OCI-LY7 (cell line): ENCODE measurements around the gene PSMC3IP. TPM values are rescaled to one million over a fixed set of nuclear protein-coding genes. Genes with fewer than 3 reads are reported as not detected.

Experiments
- BruUV-seq: library from RNA; stranded (reverse); fragments of 400-500 nt; replicated peaks from 2 replicates; lab custom pipeline; 2021; lab: Mats Ljungman, UMichigan
- CTCF ChIA-PET: fragments of 300-600 bp; sonication (Branson Sonifier 250); formaldehyde crosslinking; loops from one replicate; lab custom pipeline; 2022; ENCODE audit warnings: antibody characterized with exemption; ENCODE audit not compliant: unreplicated experiment; lab: Charles Lee
- POLR2A ChIA-PET: fragments of 300-600 bp; sonication (Branson Sonifier 250); formaldehyde crosslinking; loops from one replicate; lab custom pipeline; 2022; ENCODE audit warnings: antibody characterized with exemption; lab: Charles Lee
- DNase-seq: peaks from one replicate; pipeline ENCODE4 v3.0.0-alpha.2; 2015; ENCODE audit warnings: low spot score
- H2AFZ ChIP-seq: fragments of 200-600 bp; sonication (generic), shearing (Covaris generic); 2 replicates; pipeline ENCODE4 v1.6.1; 2014; ENCODE audit warnings: mild to moderate bottlenecking, antibody characterized with exemption, low read length, moderate library complexity
- H3K27ac ChIP-seq: fragments of 200-600 bp; sonication (generic); 2 replicates; pipeline ENCODE4 v1.5.1; 2014; ENCODE audit warnings: mixed run types, low read depth, mild to moderate bottlenecking, moderate library complexity, low read length, inconsistent platforms; ENCODE audit not compliant: poor library complexity, severe bottlenecking
- H3K36me3 ChIP-seq: fragments of 200-600 bp; sonication (generic); 2 replicates; pipeline ENCODE4 v1.6.1; 2014; ENCODE audit warnings: mild to moderate bottlenecking, antibody characterized with exemption, low read length, moderate library complexity, mixed read lengths; ENCODE audit not compliant: insufficient read depth
- H3K4me1 ChIP-seq: fragments of 200-600 bp; sonication (generic); 2 replicates; pipeline ENCODE4 v1.5.1; 2014; ENCODE audit warnings: mild to moderate bottlenecking, low read length; ENCODE audit not compliant: insufficient read depth, poor library complexity, severe bottlenecking
- H3K4me2 ChIP-seq: fragments of 200-600 bp; sonication (generic); 2 replicates; pipeline ENCODE4 v1.6.1; 2014; ENCODE audit warnings: mild to moderate bottlenecking, low read length
- H3K4me3 ChIP-seq: fragments of 200-600 bp; sonication (generic); 2 replicates; pipeline ENCODE4 v1.5.1; 2014; ENCODE audit warnings: mild to moderate bottlenecking, low read depth, low read length; ENCODE audit not compliant: poor library complexity, severe bottlenecking
- H3K79me2 ChIP-seq: fragments of 200-600 bp; sonication (generic); 2 replicates; pipeline ENCODE4 v1.6.1; 2016; ENCODE audit warnings: low read depth, mild to moderate bottlenecking, low read length, moderate library complexity, mixed read lengths; ENCODE audit not compliant: insufficient read depth
- H3K9me2 ChIP-seq: fragments of 200-600 bp; sonication (generic); 2 replicates; pipeline ENCODE4 v1.6.1; 2016; ENCODE audit warnings: mild to moderate bottlenecking, low read length, mixed read lengths; ENCODE audit not compliant: insufficient read depth
- H3K9me3 ChIP-seq: fragments of 200-600 bp; sonication (generic); 2 replicates; pipeline ENCODE4 v1.6.1; 2014; ENCODE audit warnings: mild to moderate bottlenecking, mixed run types, low read length, mixed read lengths
- H4K20me1 ChIP-seq: fragments of 200-600 bp; sonication (generic); 2 replicates; pipeline ENCODE4 v1.6.1; 2014; ENCODE audit warnings: mild to moderate bottlenecking, antibody characterized with exemption, low read length, moderate library complexity, mixed read lengths; ENCODE audit not compliant: insufficient read depth
- EZH2phosphoT487 ChIP-seq: fragments of 200-600 bp; sonication (generic); IDR thresholded peaks from 2 replicates; pipeline ENCODE4 v1.6.1; 2018; ENCODE audit warnings: low read depth, borderline replicate concordance, mild to moderate bottlenecking, mixed run types, antibody characterized with exemption, low read length, moderate library complexity, mixed read lengths
- intact Hi-C: fragments of 100-400 bp; cut with micrococcal nuclease; formaldehyde crosslinking; loops from one replicate; pipeline ENCODE4 v1.10.0; 2022; ENCODE audit not compliant: unreplicated experiment
- total RNA-seq, 2 experiments: library from RNA; depleted of rRNA in 1 of 2; stranded (reverse); fragments of >200 nt in 1 of 2; shearing (Covaris generic) in 1 of 2; gene quantifications; 2 replicates each; pipeline ENCODE4 v1.2.3, GENCODE V29; 2014 to 2022
- TF ChIP-seq, protein P1 (sequence below): fragments of 200-600 bp; sonication (generic); conservative IDR thresholded peaks from 2 replicates; pipeline ENCODE4 v1.5.1; 2014; ENCODE audit warnings: mild to moderate bottlenecking, antibody characterized with exemption, low read length, moderate library complexity, mixed read lengths

The PSMC3IP gene
- total RNA-seq, 2 experiments from 2014 or later, result 27.3 to 36.4 TPM

DNA sequence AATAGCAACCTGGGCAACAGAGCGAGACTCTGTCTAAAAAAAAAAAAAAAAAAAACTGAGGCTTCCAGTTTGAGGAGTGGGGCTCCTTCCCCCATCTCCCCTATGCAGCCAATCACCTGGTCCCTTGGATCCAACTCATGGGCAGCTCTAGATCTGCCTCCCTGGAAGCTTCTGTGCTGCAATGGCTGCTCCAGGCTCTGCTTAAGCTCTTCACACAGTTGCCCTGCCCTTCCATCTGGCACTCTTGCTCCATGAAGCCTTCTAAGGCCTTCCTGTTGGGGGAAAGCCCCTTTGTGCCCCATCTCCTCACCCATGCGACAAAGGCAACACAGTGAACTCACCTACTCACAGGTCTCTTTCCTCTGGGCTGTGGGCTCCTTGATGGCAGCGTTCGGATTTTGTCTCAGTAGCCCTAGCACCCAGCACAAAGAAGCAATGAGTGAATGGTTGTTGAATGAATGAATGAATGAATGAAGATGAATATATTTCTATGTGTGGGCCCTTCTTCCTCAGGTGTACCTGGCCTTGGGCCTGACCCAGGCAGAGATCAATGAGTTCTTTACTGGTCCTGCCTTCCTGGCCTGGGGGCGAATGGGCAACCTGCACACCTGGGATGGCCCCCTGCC, 39.6 kb downstream of the PSMC3IP start:
- Histone ChIP-seq H3K9me3 (no peaks in the 10 kb centered on the region), H2AFZ (no peak overlapping the region), H3K4me3 (no peak overlapping the region), H4K20me1 (no peaks in the 10 kb centered on the region), H3K27ac (no peak overlapping the region), H3K4me2 (peak overlapping the region; percentile 80; the same call in 1 of the 2 replicates), H3K79me2 (peaks cover 4% of the 10 kb centered on the region; the same call in 1 of the 2 replicates), H3K36me3 (peaks cover 9% of the 10 kb centered on the region), H3K4me1 (peaks cover 20% of the 10 kb centered on the region), H3K9me2 (no peaks in the 10 kb centered on the region)
- ChIA-PET CTCF (no interaction called here), POLR2A (no interaction called here)
- intact Hi-C loops, result loop anchor here (5.0 kb wide), 1 partner anchor 406 kb away; no protein-coding TSS in a partner anchor
- DNase-seq, result no peak
- no peak for TF ChIP-seq EZH2phosphoT487
- TF ChIP-seq, protein P1, sequence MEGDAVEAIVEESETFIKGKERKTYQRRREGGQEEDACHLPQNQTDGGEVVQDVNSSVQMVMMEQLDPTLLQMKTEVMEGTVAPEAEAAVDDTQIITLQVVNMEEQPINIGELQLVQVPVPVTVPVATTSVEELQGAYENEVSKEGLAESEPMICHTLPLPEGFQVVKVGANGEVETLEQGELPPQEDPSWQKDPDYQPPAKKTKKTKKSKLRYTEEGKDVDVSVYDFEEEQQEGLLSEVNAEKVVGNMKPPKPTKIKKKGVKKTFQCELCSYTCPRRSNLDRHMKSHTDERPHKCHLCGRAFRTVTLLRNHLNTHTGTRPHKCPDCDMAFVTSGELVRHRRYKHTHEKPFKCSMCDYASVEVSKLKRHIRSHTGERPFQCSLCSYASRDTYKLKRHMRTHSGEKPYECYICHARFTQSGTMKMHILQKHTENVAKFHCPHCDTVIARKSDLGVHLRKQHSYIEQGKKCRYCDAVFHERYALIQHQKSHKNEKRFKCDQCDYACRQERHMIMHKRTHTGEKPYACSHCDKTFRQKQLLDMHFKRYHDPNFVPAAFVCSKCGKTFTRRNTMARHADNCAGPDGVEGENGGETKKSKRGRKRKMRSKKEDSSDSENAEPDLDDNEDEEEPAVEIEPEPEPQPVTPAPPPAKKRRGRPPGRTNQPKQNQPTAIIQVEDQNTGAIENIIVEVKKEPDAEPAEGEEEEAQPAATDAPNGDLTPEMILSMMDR, result no peak
- TSS peak; percentile 68 for BruUV-seq

GRCh38 chr17:42537156-42537805, 40.2 kb downstream of the PSMC3IP start:
- no TSS peak for BruUV-seq
- no peak for DNase-seq
- Histone ChIP-seq H3K36me3 (peaks cover 9% of the 10 kb centered on the region), H2AFZ (no peak overlapping the region), H3K4me3 (peak overlapping the region; percentile 79), H3K4me2 (peak overlapping the region; percentile 80), H3K9me3 (no peaks in the 10 kb centered on the region), H3K79me2 (peaks cover 4% of the 10 kb centered on the region; the same call in 1 of the 2 replicates), H4K20me1 (no peaks in the 10 kb centered on the region), H3K9me2 (no peaks in the 10 kb centered on the region), H3K27ac (peak overlapping the region; percentile 31), H3K4me1 (peaks cover 21% of the 10 kb centered on the region)
- ChIA-PET POLR2A (interaction anchor here (0.6 kb wide), 1 partner anchor 70 kb away, joined by 6 read pairs; no protein-coding TSS in a partner anchor), CTCF (no interaction called here)
- TF ChIP-seq, protein P1, result no peak
- no peak for TF ChIP-seq EZH2phosphoT487
- intact Hi-C loops, result loop anchor here (5.0 kb wide), 1 partner anchor 405 kb away; no protein-coding TSS in a partner anchor
